Measurements from ENCODE around the gene CAMKK1. TPM values are rescaled to one million over a fixed set of nuclear protein-coding genes. Genes with fewer than 3 reads are reported as not detected.

CAMKK1 gene
- total and polyA plus RNA-seq, 2 of the 4 experiments (the other 2 are of a cell fraction) = 4.1 to 8.2 TPM

- no peak overlapping the region for H3K4me2 ChIP-seq (ENCODE audit: low read depth, low read length)
- H2BK15ac ChIP-seq (ENCODE audit: low read depth, low read length) = no peak overlapping the region
- BruUV-seq (replicated peaks) = no TSS peak
- TF ChIP-seq NFE2L2 (IDR thresholded peaks at IDR 0.05; ENCODE audit: low read depth, low read length) = no peak
- TF ChIP-seq SMC3 (IDR thresholded peaks at IDR 0.05; ENCODE audit: low read depth, low read length) = no peak
- no peak for TF ChIP-seq MAFK (IDR thresholded peaks at IDR 0.05; ENCODE audit: low read depth, low read length)
- no peak for TF ChIP-seq POLR2A (IDR thresholded peaks at IDR 0.05; ENCODE audit: low read depth, low read length)
- TF ChIP-seq CTCF (conservative IDR thresholded peaks at IDR 0.05; ENCODE audit: low read depth, low read length) = no peak
- TF ChIP-seq RAD21 (IDR thresholded peaks at IDR 0.05; ENCODE audit: low read length) = no peak
- TF ChIP-seq CEBPB (IDR thresholded peaks at IDR 0.05; ENCODE audit: low read depth, low read length) = no peak
- TF ChIP-seq FOS (IDR thresholded peaks at IDR 0.05; ENCODE audit: low read depth, low read length) = no peak
- no peak for TF ChIP-seq ELK1 (IDR thresholded peaks at IDR 0.05; ENCODE audit: borderline replicate concordance, low read depth, low read length)
- no peak for TF ChIP-seq MXI1 (IDR thresholded peaks at IDR 0.05; ENCODE audit: borderline replicate concordance, low read depth, low read length)
- TF ChIP-seq RFX5 (IDR thresholded peaks at IDR 0.05; ENCODE audit: low read depth, low read length) = no peak
- TF ChIP-seq RCOR1 (IDR thresholded peaks at IDR 0.05; ENCODE audit: insufficient replicate concordance, low read length) = no peak
- TF ChIP-seq USF2 (IDR thresholded peaks at IDR 0.05; ENCODE audit: low read depth, low read length) = no peak
- no peak overlapping the region for H2AFZ ChIP-seq (replicated peaks; ENCODE audit: low read length, poor library complexity)
- H2AK5ac ChIP-seq (ENCODE audit: low read depth, low read length) = no peak overlapping the region
- no peak overlapping the region for H3K4me3 ChIP-seq (ENCODE audit: insufficient read depth, low read depth, low read length)
- H3K14ac ChIP-seq (replicated peaks; ENCODE audit: low read depth, low read length) = no peak overlapping the region
- H2BK120ac ChIP-seq (ENCODE audit: low read depth, low read length) = no peak overlapping the region
- peaks cover 9% of the 10 kb centered on the region for H3K27me3 ChIP-seq (ENCODE audit: control insufficient read depth, insufficient read depth, low read length)
- WGBS, 2 experiments (ENCODE audit: extremely low coverage in 2 of 2, insufficient read length in 1 of 2) = 37% methylated on average over 5 of the region's 10 CpGs; no CpG with 5 or more reads in 1 of the 2 experiments
- DNase-seq (no peak), ATAC-seq (ENCODE audit: low read depth) (no peak)
- ChIA-PET POLR2A (ENCODE audit: unreplicated experiment) (no interaction called here), CTCF (no interaction called here)
- no peak overlapping the region for H3K9ac ChIP-seq (ENCODE audit: low read depth, low read length)
- H2AK9ac ChIP-seq (replicated peaks; ENCODE audit: low read depth, low read length, poor library complexity) = no peak overlapping the region
- H3K36me3 ChIP-seq (ENCODE audit: control insufficient read depth, insufficient read depth, low read length) = no peaks in the 10 kb centered on the region
- H4K5ac ChIP-seq (ENCODE audit: low read depth, low read length) = no peak overlapping the region
- no peaks in the 10 kb centered on the region for H4K20me1 ChIP-seq (ENCODE audit: insufficient read depth, low read length)
- H2BK5ac ChIP-seq (ENCODE audit: low read depth, low read length, poor library complexity, severe bottlenecking) = no peak overlapping the region
- peaks cover 3% of the 10 kb centered on the region; the same call in 1 of the 2 replicates for H3K9me1 ChIP-seq (ENCODE audit: insufficient read depth, low read length)
- H3K9me3 ChIP-seq (ENCODE audit: control insufficient read depth, insufficient read depth, low read length) = no peaks in the 10 kb centered on the region
- in situ Hi-C loops (cut with MboI; ENCODE audit: low sequenced_read_pairs) = no loop called here
- H4K8ac ChIP-seq (ENCODE audit: low read depth in 2 of 2, low read length in 2 of 2) = no peak overlapping the region
- H3K4me1 ChIP-seq (ENCODE audit: control insufficient read depth, insufficient read depth, low read length) = no peaks in the 10 kb centered on the region
- no peak overlapping the region for H3K4ac ChIP-seq (ENCODE audit: low read depth, low read length)
- H3K18ac ChIP-seq (ENCODE audit: low read depth, low read length) = no peak overlapping the region
- H2BK20ac ChIP-seq (ENCODE audit: low read depth, low read length) = no peak overlapping the region
- H3K56ac ChIP-seq (ENCODE audit: extremely low read depth, insufficient read depth, low read length) = no peak overlapping the region
- intact Hi-C loops (cut with micrococcal nuclease) = no loop called here
- dilution Hi-C loops (cut with HindIII; ENCODE audit: low sequenced_read_pairs, unreplicated experiment) = no loop called here
- no peak overlapping the region for H3K23ac ChIP-seq (ENCODE audit: low read depth, low read length)
- H3K27ac ChIP-seq (ENCODE audit: insufficient read depth, low read length) = no peak overlapping the region
- H4K91ac ChIP-seq (ENCODE audit: insufficient read depth, low read depth, low read length) = no peak overlapping the region
- no peaks in the 10 kb centered on the region for H3K79me1 ChIP-seq (ENCODE audit: low read depth in 1 of 2, low read length in 2 of 2)
Measured at GRCh38 chr17:3852561-3852960, 40.3 kb downstream of the CAMKK1 start.
